Stimulated activated CD4-positive, alpha-beta T cell treated with anti-CD3 and anti-CD28 coated beads, Interleukin-12 subunit alpha, Interleukin-12 subunit beta, amount 100 ng/mL, for 24 hours (primary cell): ENCODE measurements around the gene BCL2.
A peak's percentile ranks its signal among the peaks of the same experiment; 100 is the strongest.

Experiments
- DNase-seq, 2 experiments: peaks; one replicate each; pipeline ENCODE4 v3.0.0-alpha.2; 2020; ENCODE audit warnings: low read depth in 2 of 2

The BCL2 gene

GRCh38 chr18:63155910-63156773 is 163.4 kb downstream of the BCL2 start:
- no peak for DNase-seq

- peak; percentile 70 to 74 for DNase-seq
Measured at GRCh38 chr18:63155169-63155852, 164.3 kb downstream of the BCL2 start.

- no peak for DNase-seq
Measured at GRCh38 chr18:63154350-63155152, 165.0 kb downstream of the BCL2 start.

GRCh38 chr18:63152791-63153190 is 166.8 kb downstream of the BCL2 start:
- DNase-seq = no peak

GRCh38 chr18:63152096-63152495 is 167.5 kb downstream of the BCL2 start:
- no peak for DNase-seq

GRCh38 chr18:63151539-63151938 is 168.0 kb downstream of the BCL2 start:
- no peak for DNase-seq

- no peak for DNase-seq
Measured at GRCh38 chr18:63150942-63151421, 168.6 kb downstream of the BCL2 start.

GRCh38 chr18:63150326-63150725 is 169.2 kb downstream of the BCL2 start:
- no peak for DNase-seq

- DNase-seq = no peak
Measured at GRCh38 chr18:63149302-63149587, 170.3 kb downstream of the BCL2 start.

- DNase-seq = no peak
Measured at GRCh38 chr18:63148449-63149301, 170.9 kb downstream of the BCL2 start.

GRCh38 chr18:63147973-63148372 is 171.6 kb downstream of the BCL2 start:
- DNase-seq = no peak

- no peak for DNase-seq
Measured at GRCh38 chr18:63146828-63147409, 172.7 kb downstream of the BCL2 start.

GRCh38 chr18:63145851-63146555 is 173.6 kb downstream of the BCL2 start:
- no peak for DNase-seq

- no peak for DNase-seq
Measured at GRCh38 chr18:63145166-63145850, 174.3 kb downstream of the BCL2 start.

GRCh38 chr18:63144748-63145147 is 174.8 kb downstream of the BCL2 start:
- DNase-seq = no peak

GRCh38 chr18:63143330-63143771 is 176.2 kb downstream of the BCL2 start:
- DNase-seq = no peak

- DNase-seq = no peak
Measured at GRCh38 chr18:63142594-63143225, 176.9 kb downstream of the BCL2 start.

- no peak for DNase-seq
Measured at GRCh38 chr18:63141778-63142176, 177.8 kb downstream of the BCL2 start.
